ENCODE measurements around the gene ELAVL3. TPM values are rescaled to one million over a fixed set of nuclear protein-coding genes. Genes with fewer than 3 reads are reported as not detected.

Gene ELAVL3
- total RNA-seq: not detected

GRCh38 chr19:11480715-11481533, at the start of gene ELAVL3:
Gene ELAVL3, minus strand, starts transcription at chr19:11481046. Its CDS starts 438 bp downstream, at chr19:11480608.
- TF ChIP-seq CTCF (IDR thresholded peaks at IDR 0.05) (peak in 1 of 6 experiments; percentile 19), POLR2A (IDR thresholded peaks at IDR 0.05) (no peak)
- Histone ChIP-seq H3K36me3 (peaks cover 0 to 18% (median 0%) of the 10 kb centered on the region in 3 donors), H3K9me3 (no peaks in the 10 kb centered on the region), H3K4me3 (peak within 1 kb of the TSS in 2 of 4 donors; percentile 27 to 51), H3K4me1 (peaks cover 10 to 47% (median 36%) of the 10 kb centered on the region in 3 donors), H3K27me3 (peaks cover 14 to 69% (median 20%) of the 10 kb centered on the region in 4 donors), H3K27ac (no peak within 1 kb of the TSS)
- DNase-seq: no peak
- WGBS, 2 donors: 14 to 21% methylated on average over 4 to 25 of the region's 77 CpGs
- intact Hi-C loops (cut with DNase I): no loop called here

GRCh38 chr19:11530432-11530831, 49.6 kb upstream of the ELAVL3 start:
- no peaks in the 10 kb centered on the region for H3K9me3 ChIP-seq
- H3K27ac ChIP-seq: peak overlapping the region in 2 of 4 donors; percentile 39 to 93
- DNase-seq: no peak
- H3K4me3 ChIP-seq: no peak overlapping the region
- no peaks in the 10 kb centered on the region for H3K27me3 ChIP-seq
- WGBS, 2 donors: 17 to 22% methylated on average over 7 to 9 of the region's 9 CpGs
- peaks cover 0 to under 1% (median 0%) of the 10 kb centered on the region in 3 donors for H3K36me3 ChIP-seq
- TF ChIP-seq CTCF (IDR thresholded peaks at IDR 0.05) (peak in 3 of 6 experiments; percentile 13 to 14 (median 14)), POLR2A (IDR thresholded peaks at IDR 0.05) (no peak)
- intact Hi-C loops (cut with DNase I): no loop called here
- H3K4me1 ChIP-seq: peaks cover 5 to 40% (median 16%) of the 10 kb centered on the region in 3 donors

GRCh38 chr19:11528551-11529341, 47.9 kb upstream of the ELAVL3 start, which contains the start of gene ECSIT:
Gene ECSIT, minus strand, starts transcription at chr19:11529134. Its CDS starts 9,964 bp downstream, at chr19:11519170.
- WGBS, 2 donors: 0 to 1% methylated on average over 10 to 27 of the region's 47 CpGs
- Histone ChIP-seq H3K27me3 (no peaks in the 10 kb centered on the region), H3K4me1 (peaks cover 5 to 33% (median 13%) of the 10 kb centered on the region in 3 donors), H3K36me3 (peaks cover 0 to 17% (median 0%) of the 10 kb centered on the region in 3 donors), H3K9me3 (no peaks in the 10 kb centered on the region), H3K27ac (peak within 1 kb of the TSS; percentile 90 to 93 (median 92)), H3K4me3 (peak within 1 kb of the TSS; percentile 76 to 93 (median 83))
- intact Hi-C loops (cut with DNase I): no loop called here
- TF ChIP-seq CTCF (IDR thresholded peaks at IDR 0.05): no peak
- TF ChIP-seq POLR2A (IDR thresholded peaks at IDR 0.05): peak in 1 of 4 donors; percentile 37
- peak; percentile 91 for DNase-seq

- 64% methylated on average over 3 of the region's 9 CpGs; no CpG with 5 or more reads in 1 of the 2 donors for WGBS, 2 donors
- DNase-seq: no peak
- Histone ChIP-seq H3K4me1 (peaks cover 0 to 7% (median 0%) of the 10 kb centered on the region in 3 donors), H3K4me3 (no peak overlapping the region), H3K27me3 (no peaks in the 10 kb centered on the region), H3K36me3 (peaks cover 0 to 81% (median 5%) of the 10 kb centered on the region in 3 donors), H3K27ac (no peak overlapping the region), H3K9me3 (no peaks in the 10 kb centered on the region)
- TF ChIP-seq CTCF (IDR thresholded peaks at IDR 0.05) (no peak), POLR2A (IDR thresholded peaks at IDR 0.05) (no peak)
- intact Hi-C loops (cut with DNase I): no loop called here
These were observed 38.3 kb upstream of the ELAVL3 start for GRCh38 chr19:11519138-11519537.
